A673 (cell line): Measurements from ENCODE around the gene MAB21L4. TPM values are rescaled to one million over a fixed set of nuclear protein-coding genes. Genes with fewer than 3 reads are reported as not detected.

Source experiments
- BruUV-seq: library from RNA; stranded (reverse); fragments of 400-500 nt; replicated peaks from 2 replicates; lab custom pipeline; 2021; lab: Mats Ljungman, UMichigan
- CTCF ChIA-PET: fragments of 300-600 bp; sonication (Branson Sonifier 250); formaldehyde crosslinking; loops from one replicate; lab custom pipeline; 2022; ENCODE audit warnings: antibody characterized with exemption; lab: Charles Lee
- POLR2A ChIA-PET: fragments of 300-600 bp; sonication (Branson Sonifier 250); formaldehyde crosslinking; loops from one replicate; lab custom pipeline; 2022; ENCODE audit warnings: antibody characterized with exemption; ENCODE audit not compliant: low non-redundant PET; lab: Charles Lee
- DNase-seq: peaks from one replicate; pipeline ENCODE4 v3.0.0-alpha.2; 2015; ENCODE audit warnings: low spot score
- H3K27ac ChIP-seq: fragments of 200-600 bp; sonication (generic); 2 replicates; pipeline ENCODE4 v1.5.1; 2016; ENCODE audit warnings: mixed run types, low read depth, mild to moderate bottlenecking, mixed read lengths, antibody characterized with exemption, low read length; ENCODE audit not compliant: poor library complexity, severe bottlenecking
- H3K27me3 ChIP-seq: fragments of 200-600 bp; sonication (generic); replicated peaks from 2 replicates; pipeline ENCODE4 v1.6.1; 2017; ENCODE audit warnings: mixed run types, low read depth, mild to moderate bottlenecking, mixed read lengths, antibody characterized with exemption, low read length; ENCODE audit not compliant: insufficient read depth, poor library complexity
- H3K36me3 ChIP-seq: fragments of 200-600 bp; sonication (generic); 2 replicates; pipeline ENCODE4 v1.6.1; 2016; ENCODE audit warnings: mixed run types, mild to moderate bottlenecking, mixed read lengths, antibody characterized with exemption, low read length; ENCODE audit not compliant: insufficient read depth, poor library complexity, severe bottlenecking
- H3K4me1 ChIP-seq: fragments of 200-600 bp; sonication (generic); 2 replicates; pipeline ENCODE4 v1.6.1; 2017; ENCODE audit warnings: mixed run types, mild to moderate bottlenecking, mixed read lengths, antibody characterized with exemption, low read length; ENCODE audit not compliant: insufficient read depth, poor library complexity, severe bottlenecking
- H3K4me3 ChIP-seq: fragments of 200-600 bp; sonication (generic); 2 replicates; pipeline ENCODE4 v1.5.1; 2016; ENCODE audit warnings: low read depth, mixed run types, mild to moderate bottlenecking, mixed read lengths, low read length; ENCODE audit not compliant: poor library complexity, severe bottlenecking
- H3K9me3 ChIP-seq: fragments of 200-600 bp; sonication (generic); 2 replicates; pipeline ENCODE4 v1.6.1; 2016; ENCODE audit warnings: mixed run types, low read depth, mild to moderate bottlenecking, mixed read lengths, antibody characterized with exemption, low read length; ENCODE audit not compliant: poor library complexity, severe bottlenecking
- CTCF ChIP-seq: fragments of 300-800, 200-600 bp; sonication (generic); conservative IDR thresholded peaks from 2 replicates; pipeline ENCODE4 v1.5.1; 2017; ENCODE audit warnings: low read depth, mild to moderate bottlenecking, antibody characterized with exemption, low read length, moderate library complexity, mixed read lengths
- EZH2 ChIP-seq: fragments of 200-600 bp; sonication (generic); IDR thresholded peaks from 2 replicates; pipeline ENCODE4 v1.6.1; 2017; ENCODE audit warnings: borderline replicate concordance, low read depth, mild to moderate bottlenecking, mixed read lengths, antibody characterized with exemption, low read length; ENCODE audit not compliant: poor library complexity, severe bottlenecking
- intact Hi-C: fragments of 100-400 bp; cut with micrococcal nuclease; formaldehyde crosslinking; loops from one replicate; pipeline ENCODE4 v1.10.0; 2022; ENCODE audit not compliant: unreplicated experiment
- total RNA-seq: library from RNA; stranded (reverse); gene quantifications from 2 replicates; pipeline ENCODE4 v1.2.3, GENCODE V29; 2021

MAB21L4 gene
- total RNA-seq, 1 experiment from 2014 or later = not detected

- intact Hi-C loops = no loop called here
- H3K4me1 ChIP-seq = no peaks in the 10 kb centered on the region
- TF ChIP-seq CTCF = no peak
- no peak for TF ChIP-seq EZH2
- H3K9me3 ChIP-seq = no peaks in the 10 kb centered on the region
- H3K27me3 ChIP-seq = no peaks in the 10 kb centered on the region
- ChIA-PET CTCF (no interaction called here), POLR2A (no interaction called here)
- BruUV-seq = no TSS peak
- no peak overlapping the region for H3K27ac ChIP-seq
- H3K4me3 ChIP-seq = no peak overlapping the region
- DNase-seq = no peak
- H3K36me3 ChIP-seq = no peaks in the 10 kb centered on the region
Observed at GRCh38 chr2:240869956-240870875, 25.7 kb downstream of the MAB21L4 start.

- CTCF ChIA-PET = no interaction called here
- no peaks in the 10 kb centered on the region for H3K36me3 ChIP-seq
- H3K27me3 ChIP-seq = no peaks in the 10 kb centered on the region
- no peaks in the 10 kb centered on the region for H3K9me3 ChIP-seq
- POLR2A ChIA-PET = no interaction called here
- BruUV-seq = no TSS peak
- no peak overlapping the region for H3K4me3 ChIP-seq
- H3K27ac ChIP-seq = no peak overlapping the region
- TF ChIP-seq CTCF (no peak), EZH2 (no peak)
- DNase-seq = no peak
- intact Hi-C loops = no loop called here
- no peaks in the 10 kb centered on the region for H3K4me1 ChIP-seq
Observed at GRCh38 chr2:240869109-240869955, 26.6 kb downstream of the MAB21L4 start.

DNA sequence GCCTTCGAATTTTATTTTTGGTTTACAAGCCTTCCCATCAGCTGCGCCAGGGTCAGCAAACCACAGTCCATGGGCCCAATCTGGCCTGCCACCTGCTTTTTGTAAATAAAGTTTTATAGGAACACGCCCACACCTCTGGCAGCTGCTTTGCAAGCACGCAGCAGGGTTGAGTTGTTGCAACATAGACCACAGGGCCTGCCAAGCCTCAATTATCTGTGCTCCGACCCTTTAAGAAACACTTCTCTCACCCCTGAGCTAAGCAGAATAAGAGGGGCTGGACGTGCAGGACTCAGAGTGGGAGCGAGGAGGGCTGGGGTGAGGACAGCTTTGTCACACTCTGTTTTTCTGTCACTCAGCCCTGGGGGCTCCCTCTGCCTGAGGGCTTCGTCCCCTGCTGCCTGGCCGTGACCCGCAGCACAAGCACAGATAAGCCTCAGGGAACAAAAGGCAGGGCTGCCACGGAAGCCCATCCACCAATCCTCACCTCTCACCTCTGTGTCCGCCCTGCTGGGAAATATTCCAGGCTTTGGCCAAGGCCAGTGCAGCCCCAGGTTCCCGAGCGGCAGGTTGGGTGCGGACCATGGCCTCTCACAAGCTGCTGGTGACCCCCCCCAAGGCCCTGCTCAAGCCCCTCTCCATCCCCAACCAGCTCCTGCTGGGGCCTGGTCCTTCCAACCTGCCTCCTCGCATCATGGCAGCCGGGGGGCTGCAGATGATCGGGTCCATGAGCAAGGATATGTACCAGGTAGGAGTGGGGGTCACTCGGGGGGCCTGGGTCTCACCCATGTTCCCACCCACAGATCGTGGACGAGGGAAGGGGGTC lies 27.5 kb downstream of the MAB21L4 start, which contains the start of gene AGXT:
Gene AGXT (plus strand): TSS at position 539 of the 823 bp plus-strand sequence. CDS start 42 bp downstream, at position 581.
- H3K27me3 ChIP-seq = no peaks in the 10 kb centered on the region
- ChIA-PET POLR2A (no interaction called here), CTCF (no interaction called here)
- no peak within 1 kb of the TSS for H3K27ac ChIP-seq
- H3K36me3 ChIP-seq = no peaks in the 10 kb centered on the region
- no peak for TF ChIP-seq CTCF
- TF ChIP-seq EZH2 = no peak
- no TSS peak for BruUV-seq
- no peaks in the 10 kb centered on the region for H3K4me1 ChIP-seq
- peak; percentile 34 for DNase-seq
- H3K9me3 ChIP-seq = no peaks in the 10 kb centered on the region
- intact Hi-C loops = no loop called here
- H3K4me3 ChIP-seq = no peak within 1 kb of the TSS
